ENCODE results near the gene APOL4.

Gene APOL4

DNA sequence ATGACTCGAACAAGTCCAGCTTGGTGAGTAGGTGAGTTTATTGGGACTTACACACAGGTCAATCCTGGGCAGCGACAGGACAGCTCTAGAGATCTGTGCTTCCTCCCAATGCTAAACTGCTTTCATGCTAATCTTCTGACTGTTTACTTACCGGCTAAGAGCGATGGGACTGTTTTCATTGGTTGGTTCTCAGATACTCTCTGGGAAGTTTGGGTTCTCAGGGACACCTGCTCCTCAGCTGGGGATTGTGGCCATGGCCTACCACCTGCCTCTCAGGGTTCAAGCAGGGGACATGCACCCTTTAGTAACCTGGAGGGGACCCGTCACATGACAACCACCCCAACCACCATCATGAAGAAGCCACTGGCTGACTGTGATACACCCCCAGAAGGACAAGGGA is 24.6 kb upstream of the APOL4 start:
- ChIA-PET CTCF (interaction anchor here (1.0 kb wide), 2 partner anchors 10 to 13 kb away, joined by 3 to 4 read pairs; partner anchors contain the start of gene APOL2), POLR2A (no interaction called here)
- TF ChIP-seq, protein P1, sequence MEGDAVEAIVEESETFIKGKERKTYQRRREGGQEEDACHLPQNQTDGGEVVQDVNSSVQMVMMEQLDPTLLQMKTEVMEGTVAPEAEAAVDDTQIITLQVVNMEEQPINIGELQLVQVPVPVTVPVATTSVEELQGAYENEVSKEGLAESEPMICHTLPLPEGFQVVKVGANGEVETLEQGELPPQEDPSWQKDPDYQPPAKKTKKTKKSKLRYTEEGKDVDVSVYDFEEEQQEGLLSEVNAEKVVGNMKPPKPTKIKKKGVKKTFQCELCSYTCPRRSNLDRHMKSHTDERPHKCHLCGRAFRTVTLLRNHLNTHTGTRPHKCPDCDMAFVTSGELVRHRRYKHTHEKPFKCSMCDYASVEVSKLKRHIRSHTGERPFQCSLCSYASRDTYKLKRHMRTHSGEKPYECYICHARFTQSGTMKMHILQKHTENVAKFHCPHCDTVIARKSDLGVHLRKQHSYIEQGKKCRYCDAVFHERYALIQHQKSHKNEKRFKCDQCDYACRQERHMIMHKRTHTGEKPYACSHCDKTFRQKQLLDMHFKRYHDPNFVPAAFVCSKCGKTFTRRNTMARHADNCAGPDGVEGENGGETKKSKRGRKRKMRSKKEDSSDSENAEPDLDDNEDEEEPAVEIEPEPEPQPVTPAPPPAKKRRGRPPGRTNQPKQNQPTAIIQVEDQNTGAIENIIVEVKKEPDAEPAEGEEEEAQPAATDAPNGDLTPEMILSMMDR (IDR thresholded peaks at IDR 0.05; ENCODE audit: insufficient read depth, low read length, missing control alignments) = no peak
- DNase-seq (ENCODE audit: low read depth, low spot score) = no peak
- no peak overlapping the region for H3K4me3 ChIP-seq (ENCODE audit: low read depth, low read length)

DNA sequence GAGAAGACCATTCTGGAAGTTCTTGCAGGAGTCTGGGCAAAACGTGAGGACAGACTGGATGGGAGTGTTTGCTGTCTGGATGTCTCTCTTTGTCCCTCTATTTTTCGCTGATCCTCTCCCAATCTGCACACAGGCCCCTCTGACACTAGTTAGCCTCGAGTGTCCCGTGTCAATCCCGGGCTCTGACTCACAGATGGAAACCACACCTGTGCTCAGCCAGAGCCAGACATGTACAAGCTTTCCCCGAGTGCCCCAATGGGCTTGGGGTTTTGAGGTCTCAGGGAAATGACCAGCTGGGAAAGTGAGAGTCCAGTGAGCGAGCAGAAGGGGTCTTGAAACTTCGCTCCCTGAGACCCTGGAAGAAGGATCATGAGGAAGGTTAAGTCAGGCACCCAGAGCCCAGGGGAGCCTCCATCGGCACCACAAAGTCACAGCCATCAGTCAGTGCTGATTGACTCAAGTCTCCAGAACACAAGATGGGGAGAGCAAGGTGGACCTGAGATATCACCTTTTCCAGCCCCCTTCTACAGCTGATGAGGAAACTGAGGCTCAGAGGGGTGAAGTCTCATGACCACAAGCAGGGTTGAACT is 23.8 kb upstream of the APOL4 start:
- CTCF ChIA-PET = interaction anchor here (1.0 kb wide), 1 partner anchor 9 kb away, joined by 3 read pairs; no protein-coding TSS in a partner anchor
- TF ChIP-seq, protein P1 (IDR thresholded peaks at IDR 0.05; ENCODE audit: insufficient read depth, low read length, missing control alignments) = no peak
- POLR2A ChIA-PET = no interaction called here
- H3K4me3 ChIP-seq (ENCODE audit: low read depth, low read length) = no peak overlapping the region
- DNase-seq (ENCODE audit: low read depth, low spot score) = no peak

DNA sequence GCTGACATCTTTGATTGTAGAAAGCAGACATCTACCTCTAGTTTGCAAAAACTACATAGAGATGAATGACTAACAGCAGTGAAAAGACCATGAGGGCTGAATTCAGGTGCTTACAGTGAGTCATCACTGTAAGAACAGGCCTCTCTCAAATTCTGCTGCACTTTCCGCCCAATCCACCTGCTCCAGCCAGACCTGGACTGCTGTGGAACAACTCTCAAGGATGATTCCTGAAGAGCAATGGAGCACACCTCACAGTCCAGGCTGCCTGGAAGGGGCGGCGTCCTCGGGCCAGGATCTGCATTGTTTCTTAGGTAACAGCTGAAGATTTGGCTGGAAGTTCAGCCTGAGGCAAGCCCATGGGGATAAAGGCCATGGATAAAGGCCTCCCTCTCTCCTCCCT is 22.6 kb upstream of the APOL4 start:
- POLR2A ChIA-PET = no interaction called here
- TF ChIP-seq, protein P1 (IDR thresholded peaks at IDR 0.05; ENCODE audit: insufficient read depth, low read length, missing control alignments) = no peak
- CTCF ChIA-PET = no interaction called here
- no peak overlapping the region for H3K4me3 ChIP-seq (ENCODE audit: low read depth, low read length)
- DNase-seq (ENCODE audit: low read depth, low spot score) = no peak

DNA sequence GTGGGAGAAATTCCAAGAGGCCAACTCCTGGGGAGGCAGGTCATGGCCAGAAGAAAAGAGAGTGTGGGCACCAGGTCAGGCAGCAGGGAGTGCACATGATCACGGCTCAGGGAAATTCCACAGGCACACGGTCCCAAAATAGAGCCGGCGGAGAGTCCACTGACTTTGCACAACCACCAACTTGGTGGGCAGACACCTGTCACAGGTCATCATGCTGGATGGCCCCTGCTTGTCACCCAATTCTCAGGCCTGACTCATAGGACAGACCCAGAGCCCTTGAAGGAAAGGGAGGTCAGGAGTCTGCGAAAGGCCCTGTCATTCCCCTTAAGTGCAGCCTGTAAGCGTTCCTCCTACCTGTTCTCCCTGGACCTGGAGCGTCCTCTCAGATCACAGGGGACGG is 21.9 kb upstream of the APOL4 start:
- H3K4me3 ChIP-seq (ENCODE audit: low read depth, low read length) = no peak overlapping the region
- CTCF ChIA-PET = no interaction called here
- DNase-seq (ENCODE audit: low read depth, low spot score) = no peak
- POLR2A ChIA-PET = no interaction called here
- TF ChIP-seq, protein P1 (IDR thresholded peaks at IDR 0.05; ENCODE audit: insufficient read depth, low read length, missing control alignments) = no peak

DNA sequence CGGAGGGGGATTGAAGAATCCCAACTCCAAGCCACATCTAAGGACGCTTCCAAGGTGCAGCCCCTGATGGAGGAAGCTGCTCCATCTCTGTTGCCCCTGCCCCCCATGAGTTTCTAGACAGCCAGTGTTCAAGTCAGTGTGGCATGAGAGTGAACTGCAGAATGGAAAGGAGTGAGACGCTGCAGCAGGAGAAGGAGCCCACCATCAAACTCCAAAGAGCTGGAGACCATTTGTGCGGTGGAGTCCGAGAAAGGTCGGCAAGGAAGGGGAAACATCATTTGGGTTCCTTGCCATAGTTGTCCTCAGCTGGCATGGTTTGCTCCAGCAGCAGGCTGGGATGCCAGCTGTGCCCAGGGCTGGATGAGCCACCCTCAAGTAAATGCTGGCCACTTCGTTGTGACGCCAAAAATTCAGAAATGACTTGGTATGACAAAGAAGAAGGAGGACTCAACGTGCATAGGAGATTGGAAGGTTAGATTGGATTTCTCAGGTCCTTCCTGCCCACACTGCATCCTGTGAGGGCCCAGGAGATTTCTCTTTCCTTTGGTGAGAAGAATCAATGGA is 21.4 kb upstream of the APOL4 start:
- ChIA-PET POLR2A (no interaction called here), CTCF (no interaction called here)
- no peak for DNase-seq (ENCODE audit: low read depth, low spot score)
- TF ChIP-seq, protein P1 (IDR thresholded peaks at IDR 0.05; ENCODE audit: insufficient read depth, low read length, missing control alignments) = no peak
- no peak overlapping the region for H3K4me3 ChIP-seq (ENCODE audit: low read depth, low read length)

DNA sequence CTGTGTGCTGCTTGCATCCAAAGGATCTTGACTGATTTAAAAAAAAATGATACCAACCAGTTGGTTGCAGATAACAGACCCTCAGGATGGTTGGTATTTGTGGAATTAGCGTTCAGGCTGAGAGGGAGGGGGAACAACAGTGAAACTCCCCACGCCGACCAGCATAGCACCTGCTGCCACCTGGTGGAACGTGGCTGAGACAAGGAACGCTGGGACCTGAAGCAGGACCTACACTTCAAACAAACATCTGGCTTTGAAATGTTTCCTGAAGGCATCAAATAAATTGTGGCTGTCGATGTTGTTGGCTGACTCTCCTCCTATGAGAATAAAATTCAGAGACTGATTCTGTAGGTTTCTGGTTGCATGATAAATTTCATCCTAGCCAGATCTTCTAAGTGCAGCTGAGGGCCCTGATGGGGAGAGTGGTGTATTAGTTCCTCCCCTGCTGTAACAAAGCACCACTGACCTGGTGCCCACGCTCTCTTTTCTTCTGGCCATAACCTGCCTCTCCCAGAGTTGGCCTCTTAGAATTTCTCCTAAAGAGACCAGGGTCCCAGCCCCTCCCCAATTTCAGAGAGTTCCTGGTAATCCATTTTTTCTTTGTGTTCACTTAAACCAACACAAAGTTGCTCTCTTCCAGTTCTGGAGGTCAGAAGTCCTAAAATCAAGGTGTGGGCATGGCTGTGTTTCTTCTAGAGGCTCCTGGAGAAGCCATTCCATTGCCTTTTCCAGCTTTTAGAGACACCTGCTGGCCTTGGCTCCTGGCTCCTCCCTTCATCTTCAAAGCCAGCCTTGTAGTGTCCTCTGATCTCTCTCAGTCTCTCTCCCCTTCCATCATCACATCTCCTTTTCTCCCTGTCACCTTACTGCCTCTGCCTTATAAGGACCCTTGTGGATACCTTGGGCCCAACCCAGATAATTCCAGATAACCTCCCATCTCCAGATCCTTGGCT is 20.5 kb upstream of the APOL4 start:
- no peak overlapping the region for H3K4me3 ChIP-seq (ENCODE audit: low read depth, low read length)
- POLR2A ChIA-PET = no interaction called here
- TF ChIP-seq, protein P1 (IDR thresholded peaks at IDR 0.05; ENCODE audit: insufficient read depth, low read length, missing control alignments) = peak; percentile 65
- CTCF ChIA-PET = interaction anchor here (0.9 to 1.2 kb wide), 4 partner anchors 11 to 70 kb away, joined by 3 read pairs; no protein-coding TSS in a partner anchor
- no peak for DNase-seq (ENCODE audit: low read depth, low spot score)

Data from AG04449 (cell line).